ENCODE measurements around the gene TTLL1. TPM values are rescaled to one million over a fixed set of nuclear protein-coding genes. Genes with fewer than 3 reads are reported as not detected.

TTLL1 gene
- total and polyA plus RNA-seq, 9 of the 15 experiments (the other 6 are each of a cell fraction or from before 2014, with no cell fraction given) = 0.06 to 0.85 (median 0.17) TPM

DNA sequence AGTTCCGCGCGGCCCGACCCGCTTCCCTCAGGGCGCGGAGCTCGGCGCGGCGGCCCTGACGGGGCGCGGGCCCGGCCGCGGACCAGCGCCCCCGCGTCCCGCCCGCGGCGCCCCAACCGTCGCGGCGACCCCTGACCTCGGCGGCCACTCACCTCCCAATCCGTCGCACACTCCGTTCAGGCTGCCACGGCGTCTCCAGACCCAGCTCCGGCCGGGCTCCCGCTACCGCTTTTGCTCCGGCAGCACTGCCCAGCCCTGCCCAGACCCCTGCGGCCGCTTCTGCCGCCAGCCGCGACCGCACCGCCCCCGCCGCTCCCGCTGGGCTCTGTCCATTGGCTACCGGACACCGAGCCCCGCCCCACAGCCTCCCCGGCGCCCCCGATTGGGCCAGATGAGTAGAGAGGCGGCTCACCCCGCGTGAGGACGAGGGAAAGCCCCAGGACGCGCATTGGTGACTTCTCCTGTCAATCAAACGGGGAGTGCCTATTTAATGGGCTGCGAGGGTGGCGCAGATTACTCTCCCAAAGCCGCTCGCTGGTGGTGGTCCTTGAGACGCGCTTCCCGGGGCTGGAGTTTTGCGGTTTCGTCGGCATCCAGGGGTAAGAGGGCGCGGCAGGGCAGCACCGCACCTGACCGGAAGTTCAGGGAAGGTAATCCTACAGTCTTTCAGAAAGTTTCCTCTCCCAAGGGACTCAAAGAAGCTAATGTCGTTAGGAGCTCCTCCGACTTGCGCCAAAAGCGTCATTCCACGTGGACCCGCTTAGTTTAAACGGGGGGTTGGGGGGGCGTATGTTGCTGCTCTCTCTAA is 74.1 kb downstream of the TTLL1 start, which contains the start of gene PACSIN2 (continued):
- TF ChIP-seq, protein P1, sequence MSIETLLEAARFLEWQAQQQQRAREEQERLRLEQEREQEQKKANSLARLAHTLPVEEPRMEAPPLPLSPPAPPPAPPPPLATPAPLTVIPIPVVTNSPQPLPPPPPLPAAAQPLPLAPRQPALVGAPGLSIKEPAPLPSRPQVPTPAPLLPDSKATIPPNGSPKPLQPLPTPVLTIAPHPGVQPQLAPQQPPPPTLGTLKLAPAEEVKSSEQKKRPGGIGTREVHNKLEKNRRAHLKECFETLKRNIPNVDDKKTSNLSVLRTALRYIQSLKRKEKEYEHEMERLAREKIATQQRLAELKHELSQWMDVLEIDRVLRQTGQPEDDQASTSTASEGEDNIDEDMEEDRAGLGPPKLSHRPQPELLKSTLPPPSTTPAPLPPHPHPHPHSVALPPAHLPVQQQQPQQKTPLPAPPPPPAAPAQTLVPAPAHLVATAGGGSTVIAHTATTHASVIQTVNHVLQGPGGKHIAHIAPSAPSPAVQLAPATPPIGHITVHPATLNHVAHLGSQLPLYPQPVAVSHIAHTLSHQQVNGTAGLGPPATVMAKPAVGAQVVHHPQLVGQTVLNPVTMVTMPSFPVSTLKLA (conservative IDR thresholded peaks at IDR 0.05) = peak; percentile 76 to 82
- TF ChIP-seq LCOR (CRISPR knock-in tag; IDR thresholded peaks at IDR 0.05) = no peak
- TF ChIP-seq, protein P2, sequence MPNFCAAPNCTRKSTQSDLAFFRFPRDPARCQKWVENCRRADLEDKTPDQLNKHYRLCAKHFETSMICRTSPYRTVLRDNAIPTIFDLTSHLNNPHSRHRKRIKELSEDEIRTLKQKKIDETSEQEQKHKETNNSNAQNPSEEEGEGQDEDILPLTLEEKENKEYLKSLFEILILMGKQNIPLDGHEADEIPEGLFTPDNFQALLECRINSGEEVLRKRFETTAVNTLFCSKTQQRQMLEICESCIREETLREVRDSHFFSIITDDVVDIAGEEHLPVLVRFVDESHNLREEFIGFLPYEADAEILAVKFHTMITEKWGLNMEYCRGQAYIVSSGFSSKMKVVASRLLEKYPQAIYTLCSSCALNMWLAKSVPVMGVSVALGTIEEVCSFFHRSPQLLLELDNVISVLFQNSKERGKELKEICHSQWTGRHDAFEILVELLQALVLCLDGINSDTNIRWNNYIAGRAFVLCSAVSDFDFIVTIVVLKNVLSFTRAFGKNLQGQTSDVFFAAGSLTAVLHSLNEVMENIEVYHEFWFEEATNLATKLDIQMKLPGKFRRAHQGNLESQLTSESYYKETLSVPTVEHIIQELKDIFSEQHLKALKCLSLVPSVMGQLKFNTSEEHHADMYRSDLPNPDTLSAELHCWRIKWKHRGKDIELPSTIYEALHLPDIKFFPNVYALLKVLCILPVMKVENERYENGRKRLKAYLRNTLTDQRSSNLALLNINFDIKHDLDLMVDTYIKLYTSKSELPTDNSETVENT (CRISPR knock-in tag; IDR thresholded peaks at IDR 0.05) = peak; percentile 65
- 0 out of 2 replicates have a peak, but pooled peaks have one; percentile 8 for TF ChIP-seq JUND (IDR thresholded peaks at IDR 0.05; ENCODE audit: borderline replicate concordance, low read depth, low read length)
- no peak for TF ChIP-seq JUND (tag; IDR thresholded peaks at IDR 0.05; ENCODE audit: borderline replicate concordance, low read depth, low read length)
- peak; percentile 95 for TF ChIP-seq POLR2A (conservative IDR thresholded peaks at IDR 0.05)
- TF ChIP-seq TAF1 (IDR thresholded peaks at IDR 0.05; ENCODE audit: control insufficient read depth, extremely low read depth, insufficient read depth, low read length, severe bottlenecking) = peak; percentile 87
- TF ChIP-seq SIN3A (IDR thresholded peaks at IDR 0.05; ENCODE audit: borderline replicate concordance in 2 of 2, control insufficient read depth in 1 of 2, low read depth in 2 of 2, low read length in 2 of 2) = peak in 1 of 2 experiments; percentile 46; a peak in 1 of 4 replicates
- TF ChIP-seq PCBP2 (IDR thresholded peaks at IDR 0.05; ENCODE audit: low read depth, low read length, poor library complexity, severe bottlenecking) = no peak
- no peak for TF ChIP-seq HNRNPH1 (optimal IDR thresholded peaks at IDR 0.05; ENCODE audit: low read depth, low read length)
- TF ChIP-seq, protein P3, sequence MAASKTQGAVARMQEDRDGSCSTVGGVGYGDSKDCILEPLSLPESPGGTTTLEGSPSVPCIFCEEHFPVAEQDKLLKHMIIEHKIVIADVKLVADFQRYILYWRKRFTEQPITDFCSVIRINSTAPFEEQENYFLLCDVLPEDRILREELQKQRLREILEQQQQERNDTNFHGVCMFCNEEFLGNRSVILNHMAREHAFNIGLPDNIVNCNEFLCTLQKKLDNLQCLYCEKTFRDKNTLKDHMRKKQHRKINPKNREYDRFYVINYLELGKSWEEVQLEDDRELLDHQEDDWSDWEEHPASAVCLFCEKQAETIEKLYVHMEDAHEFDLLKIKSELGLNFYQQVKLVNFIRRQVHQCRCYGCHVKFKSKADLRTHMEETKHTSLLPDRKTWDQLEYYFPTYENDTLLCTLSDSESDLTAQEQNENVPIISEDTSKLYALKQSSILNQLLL (CRISPR knock-in tag; IDR thresholded peaks at IDR 0.05; ENCODE audit: borderline replicate concordance) = no peak
- TF ChIP-seq ZNF408 (CRISPR knock-in tag; IDR thresholded peaks at IDR 0.05; ENCODE audit: low read depth) = no peak
- no peak for TF ChIP-seq PYGO2 (tag; IDR thresholded peaks at IDR 0.05)
- TF ChIP-seq HIVEP1 (CRISPR knock-in tag; IDR thresholded peaks at IDR 0.05) = no peak
- TF ChIP-seq, protein P4, sequence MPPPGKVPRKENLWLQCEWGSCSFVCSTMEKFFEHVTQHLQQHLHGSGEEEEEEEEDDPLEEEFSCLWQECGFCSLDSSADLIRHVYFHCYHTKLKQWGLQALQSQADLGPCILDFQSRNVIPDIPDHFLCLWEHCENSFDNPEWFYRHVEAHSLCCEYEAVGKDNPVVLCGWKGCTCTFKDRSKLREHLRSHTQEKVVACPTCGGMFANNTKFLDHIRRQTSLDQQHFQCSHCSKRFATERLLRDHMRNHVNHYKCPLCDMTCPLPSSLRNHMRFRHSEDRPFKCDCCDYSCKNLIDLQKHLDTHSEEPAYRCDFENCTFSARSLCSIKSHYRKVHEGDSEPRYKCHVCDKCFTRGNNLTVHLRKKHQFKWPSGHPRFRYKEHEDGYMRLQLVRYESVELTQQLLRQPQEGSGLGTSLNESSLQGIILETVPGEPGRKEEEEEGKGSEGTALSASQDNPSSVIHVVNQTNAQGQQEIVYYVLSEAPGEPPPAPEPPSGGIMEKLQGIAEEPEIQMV (tag; conservative IDR thresholded peaks at IDR 0.05; ENCODE audit: low read depth) = no peak
- peak; percentile 39; the same call in 1 of the 2 replicates for TF ChIP-seq ESRRA (IDR thresholded peaks at IDR 0.05; ENCODE audit: borderline replicate concordance, low read depth)
- TF ChIP-seq NFXL1 (CRISPR knock-in tag; IDR thresholded peaks at IDR 0.05) = no peak
- TF ChIP-seq ATF1 (CRISPR knock-in tag; IDR thresholded peaks at IDR 0.05) = no peak
- peak; percentile 85 for TF ChIP-seq ATF1 (tag; IDR thresholded peaks at IDR 0.05)
- TF ChIP-seq CAMTA2 (CRISPR knock-in tag; conservative IDR thresholded peaks at IDR 0.05) = no peak

Data from K562 (cell line).